Coronary artery (tissue), 2 donors: ENCODE data around the gene OR8B3.

Experiments
- DNase-seq: peaks from one replicate; pipeline ENCODE4 v3.0.0-alpha.2; 2017; ENCODE audit warnings: low spot score
- H3K27ac ChIP-seq, 2 donors: fragments of 200-600 bp; sonication (generic); one replicate each; pipeline ENCODE4 v1.5.1; 2016 to 2019
- H3K4me3 ChIP-seq: fragments of 200-600 bp; sonication (generic); 2 replicates; pipeline ENCODE4 v1.5.1; 2016; ENCODE audit warnings: mild to moderate bottlenecking, moderate library complexity
- CTCF ChIP-seq: fragments of 200-600 bp; sonication (generic); IDR thresholded peaks from one replicate; pipeline ENCODE4 v1.5.1; 2019; ENCODE audit warnings: antibody characterized with exemption

OR8B3 gene

DNA sequence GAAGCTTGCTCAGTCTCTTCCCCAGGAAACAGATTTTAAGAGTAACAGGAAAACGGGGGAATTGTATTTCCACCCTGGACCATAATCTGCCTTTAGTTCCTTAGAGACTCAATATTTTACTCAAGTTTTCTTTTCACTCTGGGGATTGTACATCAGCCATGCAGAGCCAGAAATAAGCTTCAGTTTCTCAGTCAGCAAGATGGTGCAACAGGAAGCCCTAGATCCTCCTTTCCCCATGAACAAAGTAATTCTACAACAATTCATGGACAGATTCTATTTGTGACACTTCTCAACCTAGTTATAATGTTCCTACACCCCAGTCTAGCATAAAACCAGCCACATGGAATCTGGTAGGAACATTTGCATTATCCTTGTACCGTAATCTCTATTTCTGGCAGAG is 39.3 kb downstream of the OR8B3 start:
- no peak overlapping the region for H3K4me3 ChIP-seq
- no peak for TF ChIP-seq CTCF
- H3K27ac ChIP-seq, result no peak overlapping the region
- no peak for DNase-seq

GRCh38 chr11:124346311-124346955 is 52.4 kb downstream of the OR8B3 start:
- no peak for TF ChIP-seq CTCF

More at GRCh38 chr11:124346311-124346955, 52.4 kb downstream of the OR8B3 start:
- Histone ChIP-seq H3K27ac (no peak overlapping the region), H3K4me3 (no peak overlapping the region)
- DNase-seq, result no peak
